Ovary (tissue), 3 donors: Measurements from ENCODE around the gene RNF223.

Experiments
- EP300 ChIP-seq: sonication (generic); formaldehyde crosslinking; IDR thresholded peaks from one replicate; pipeline ENCODE4 v1.6.1; 2017; ENCODE audit warnings: antibody characterized with exemption
- POLR2A ChIP-seq: fragments of 450-650 bp; IDR thresholded peaks from one replicate; pipeline ENCODE4 v1.6.1; 2017; ENCODE audit warnings: antibody characterized with exemption, mild to moderate bottlenecking, moderate library complexity
- TF ChIP-seq, protein P1 (sequence below), 3 donors: fragments of 450-650 bp in 2 of 3; fragments of 200-600 bp in 1 of 3; IDR thresholded peaks; one replicate each; pipeline versions ENCODE4 v1.5.1 to v1.8.0; 2016 to 2022; ENCODE audit warnings: antibody characterized with exemption in 3 of 3, mild to moderate bottlenecking in 1 of 3
- donor health status: DM: no; HTN: no; CAD: no.

DNA sequence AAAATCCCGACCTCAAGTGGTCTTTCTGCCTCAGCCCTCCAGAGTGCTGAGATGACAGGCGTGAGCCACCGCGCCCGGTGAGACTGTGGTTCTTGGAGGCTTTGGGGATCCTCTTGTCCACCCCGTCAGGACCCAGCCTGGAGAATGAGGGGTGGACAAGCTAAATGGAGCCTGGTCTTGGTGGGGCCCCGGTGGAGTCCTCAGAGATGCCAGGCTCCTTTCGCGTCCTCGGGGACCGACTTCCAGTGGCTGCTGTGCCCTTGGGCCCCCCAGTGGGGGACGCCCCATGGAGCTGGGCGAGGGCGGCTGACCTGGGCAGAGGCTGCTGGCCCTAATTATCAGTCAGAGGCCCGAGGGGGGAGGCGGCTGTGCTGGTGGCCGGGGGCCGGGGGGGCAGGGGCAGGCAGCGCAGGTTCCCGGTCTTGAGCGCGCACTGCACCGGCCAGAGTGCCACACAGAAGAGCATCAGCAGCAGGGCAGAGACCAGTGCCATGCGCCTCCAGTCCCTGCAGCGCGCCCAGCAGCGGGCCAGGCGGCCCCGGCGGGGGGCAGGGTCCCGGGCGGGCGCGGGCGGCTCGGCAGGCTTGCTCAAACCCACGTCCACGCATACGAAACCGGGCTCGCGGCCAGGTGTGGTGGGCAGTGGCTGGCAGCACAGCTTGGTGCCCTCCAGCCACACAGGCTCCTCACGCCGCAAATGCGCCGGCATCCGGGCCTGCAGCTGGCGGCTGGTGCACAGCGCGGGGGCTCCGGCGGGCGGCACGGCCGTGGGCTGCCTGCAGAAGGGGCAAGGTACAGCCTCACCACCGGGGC is 2.4 kb downstream of the RNF223 start:
- TF ChIP-seq POLR2A: no peak
- TF ChIP-seq, protein P1, sequence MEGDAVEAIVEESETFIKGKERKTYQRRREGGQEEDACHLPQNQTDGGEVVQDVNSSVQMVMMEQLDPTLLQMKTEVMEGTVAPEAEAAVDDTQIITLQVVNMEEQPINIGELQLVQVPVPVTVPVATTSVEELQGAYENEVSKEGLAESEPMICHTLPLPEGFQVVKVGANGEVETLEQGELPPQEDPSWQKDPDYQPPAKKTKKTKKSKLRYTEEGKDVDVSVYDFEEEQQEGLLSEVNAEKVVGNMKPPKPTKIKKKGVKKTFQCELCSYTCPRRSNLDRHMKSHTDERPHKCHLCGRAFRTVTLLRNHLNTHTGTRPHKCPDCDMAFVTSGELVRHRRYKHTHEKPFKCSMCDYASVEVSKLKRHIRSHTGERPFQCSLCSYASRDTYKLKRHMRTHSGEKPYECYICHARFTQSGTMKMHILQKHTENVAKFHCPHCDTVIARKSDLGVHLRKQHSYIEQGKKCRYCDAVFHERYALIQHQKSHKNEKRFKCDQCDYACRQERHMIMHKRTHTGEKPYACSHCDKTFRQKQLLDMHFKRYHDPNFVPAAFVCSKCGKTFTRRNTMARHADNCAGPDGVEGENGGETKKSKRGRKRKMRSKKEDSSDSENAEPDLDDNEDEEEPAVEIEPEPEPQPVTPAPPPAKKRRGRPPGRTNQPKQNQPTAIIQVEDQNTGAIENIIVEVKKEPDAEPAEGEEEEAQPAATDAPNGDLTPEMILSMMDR (IDR thresholded peaks at IDR 0.05): no peak
- no peak for TF ChIP-seq EP300
